ENCODE results near the gene ARFRP1. TPM values are rescaled to one million over a fixed set of nuclear protein-coding genes. Genes with fewer than 3 reads are reported as not detected.
A peak's percentile ranks its signal among the peaks of the same experiment; 100 is the strongest.

Gene ARFRP1
- total RNA-seq, 8 experiments from 2014 or later: 22.7 to 45.5 (median 35.1) TPM

- H3K4me1 ChIP-seq (replicated peaks in 1 of 2): peaks cover 17 to 26% of the 10 kb centered on the region in 2 donors
- in situ Hi-C loops (cut with MboI; ENCODE audit: low pct_unique_long_range_greater_than_20kb in 2 of 9, low sequenced_read_pairs in 9 of 9, unreplicated experiment in 9 of 9): no loop called here
- peak overlapping the region; percentile 56 to 81 (median 80) for H3K4me3 ChIP-seq
- peak; percentile 22 to 75 (median 49) for ATAC-seq (replicated peaks in 6 of 8)
- WGBS, 10 experiments: 0% methylated on average over 1 to 3 of the region's 29 CpGs; no CpG with 5 or more reads in 5 of the 10 experiments
- H3K27ac ChIP-seq: peak overlapping the region; percentile 86 to 94
These were observed 33.0 kb upstream of the ARFRP1 start for GRCh38 chr20:63740627-63741353.

GRCh38 chr20:63740070-63740626, 32.4 kb upstream of the ARFRP1 start:
- H3K4me1 ChIP-seq (replicated peaks in 1 of 2): peaks cover 17 to 26% of the 10 kb centered on the region in 2 donors
- H3K27ac ChIP-seq: peak overlapping the region; percentile 86 to 94
- ATAC-seq (replicated peaks in 6 of 8): peak; percentile 4 to 51 (median 32)
- peak overlapping the region; percentile 56 to 81 (median 80) for H3K4me3 ChIP-seq
- in situ Hi-C loops (cut with MboI; ENCODE audit: low pct_unique_long_range_greater_than_20kb in 2 of 9, low sequenced_read_pairs in 9 of 9, unreplicated experiment in 9 of 9): no loop called here
- 0% methylated on average over 1 of the region's 80 CpGs; no CpG with 5 or more reads in 9 of the 10 experiments for WGBS, 10 experiments

DNA sequence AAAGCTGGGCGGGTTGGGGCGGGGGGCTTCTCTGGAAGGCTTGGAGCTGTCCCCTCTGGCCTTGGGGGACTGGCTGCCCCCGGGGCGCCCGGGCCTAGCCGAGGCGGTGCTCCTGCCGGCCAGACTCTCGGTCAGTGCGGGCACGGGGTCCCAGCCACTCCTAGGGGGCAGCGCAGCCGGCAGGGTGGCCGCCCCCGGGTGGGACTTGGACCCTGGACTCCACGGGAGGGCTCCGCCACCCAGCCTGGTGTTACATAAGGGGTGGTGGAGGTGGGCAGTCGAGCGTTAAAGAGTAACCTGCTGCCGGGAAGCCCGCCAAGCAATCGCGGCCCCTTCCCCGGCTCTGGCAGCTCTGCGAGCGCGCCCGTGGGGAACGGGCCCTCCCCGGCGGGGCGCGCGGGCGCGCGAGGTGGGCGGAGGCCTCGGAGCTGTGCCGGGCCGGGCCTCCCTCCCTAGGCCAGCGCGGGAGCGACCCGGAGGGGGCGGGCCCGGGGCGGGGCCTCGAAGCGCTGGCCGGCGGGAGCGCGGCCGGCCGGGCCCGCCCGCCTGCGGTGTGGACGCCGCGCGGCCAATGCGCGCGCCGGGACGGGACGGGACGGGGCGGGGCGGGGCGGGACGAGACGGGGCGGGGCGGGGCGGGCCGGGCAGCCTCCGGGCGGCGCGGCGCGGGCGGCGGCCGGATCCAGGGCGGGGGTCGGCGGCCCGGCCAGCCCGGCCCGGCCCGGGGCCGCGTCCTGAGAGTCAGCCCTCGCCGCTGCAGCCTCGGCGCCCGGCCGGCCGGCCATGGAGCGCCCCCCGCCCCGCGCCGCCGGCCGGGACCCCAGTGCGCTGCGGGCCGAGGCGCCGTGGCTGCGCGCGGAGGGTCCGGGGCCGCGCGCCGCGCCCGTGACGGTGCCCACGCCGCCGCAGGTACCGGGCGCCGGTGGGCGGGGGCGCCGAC, 31.6 kb upstream of the ARFRP1 start, which contains the start of gene SLC2A4RG:
TSS of gene SLC2A4RG (plus strand) at position 647 of the 940 bp plus-strand sequence. CDS start at position 784, 137 bp downstream.
- in situ Hi-C loops (cut with MboI; ENCODE audit: low pct_unique_long_range_greater_than_20kb in 2 of 9, low sequenced_read_pairs in 9 of 9, unreplicated experiment in 9 of 9): no loop called here
- no CpG with 5 or more reads among the region's 136 CpGs for WGBS, 10 experiments
- ATAC-seq (replicated peaks in 6 of 8): peak; percentile 52 to 75 (median 70)
- Histone ChIP-seq H3K4me3 (peak within 1 kb of the TSS; percentile 56 to 81 (median 80)), H3K4me1 (replicated peaks in 1 of 2) (peaks cover 17 to 26% of the 10 kb centered on the region in 2 donors), H3K27ac (peak within 1 kb of the TSS; percentile 86 to 94)

DNA sequence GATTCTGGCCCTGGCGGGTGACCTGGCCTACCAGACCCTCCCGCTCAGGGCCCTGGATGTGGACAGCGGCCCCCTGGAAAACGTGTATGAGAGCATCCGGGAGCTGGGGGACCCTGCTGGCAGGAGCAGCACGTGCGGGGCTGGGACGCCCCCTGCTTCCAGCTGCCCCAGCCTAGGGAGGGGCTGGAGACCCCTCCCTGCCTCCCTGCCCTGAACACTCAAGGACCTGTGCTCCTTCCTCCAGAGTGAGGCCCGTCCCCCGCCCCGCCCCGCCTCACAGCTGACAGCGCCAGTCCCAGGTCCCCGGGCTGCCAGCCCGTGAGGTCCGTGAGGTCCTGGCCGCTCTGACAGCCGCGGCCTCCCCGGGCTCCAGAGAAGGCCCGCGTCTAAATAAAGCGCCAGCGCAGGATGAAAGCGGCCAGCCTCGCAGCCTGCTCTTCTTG, 30.9 kb upstream of the ARFRP1 start:
- H3K27ac ChIP-seq: peak overlapping the region; percentile 74 to 94
- H3K4me1 ChIP-seq (replicated peaks in 1 of 2): peaks cover 17 to 26% of the 10 kb centered on the region in 2 donors
- in situ Hi-C loops (cut with MboI; ENCODE audit: low pct_unique_long_range_greater_than_20kb in 2 of 9, low sequenced_read_pairs in 9 of 9, unreplicated experiment in 9 of 9): no loop called here
- ATAC-seq (replicated peaks in 6 of 8): peak in 5 of 8 experiments; percentile 12 to 41 (median 31)
- 100% methylated on average over 1 of the region's 26 CpGs; no CpG with 5 or more reads in 9 of the 10 experiments for WGBS, 10 experiments
- peak overlapping the region; percentile 42 to 81 (median 80) for H3K4me3 ChIP-seq

GRCh38 chr20:63737945-63738686, 30.3 kb upstream of the ARFRP1 start:
- peak overlapping the region; percentile 74 to 94 for H3K27ac ChIP-seq
- in situ Hi-C loops (cut with MboI; ENCODE audit: low pct_unique_long_range_greater_than_20kb in 2 of 9, low sequenced_read_pairs in 9 of 9, unreplicated experiment in 9 of 9): no loop called here
- H3K4me1 ChIP-seq (replicated peaks in 1 of 2): peaks cover 17 to 26% of the 10 kb centered on the region in 2 donors
- whole genome bisulfite sequencing, 10 experiments: 0 to 35% methylated on average over 1 to 6 of the region's 43 CpGs; no CpG with 5 or more reads in 8 of the 10 experiments
- H3K4me3 ChIP-seq: peak overlapping the region in 2 of 5 donors; percentile 42 to 56
- ATAC-seq (replicated peaks in 6 of 8): no peak

- no peak overlapping the region for H3K27ac ChIP-seq
- no CpG with 5 or more reads among the region's 26 CpGs for WGBS, 10 experiments
- no peak for ATAC-seq (replicated peaks in 6 of 8)
- H3K4me1 ChIP-seq (replicated peaks in 1 of 2): peaks cover 17 to 26% of the 10 kb centered on the region in 2 donors
- in situ Hi-C loops (cut with MboI; ENCODE audit: low pct_unique_long_range_greater_than_20kb in 2 of 9, low sequenced_read_pairs in 9 of 9, unreplicated experiment in 9 of 9): no loop called here
- no peak overlapping the region for H3K4me3 ChIP-seq
These were observed 29.8 kb upstream of the ARFRP1 start for GRCh38 chr20:63737695-63737944.

DNA sequence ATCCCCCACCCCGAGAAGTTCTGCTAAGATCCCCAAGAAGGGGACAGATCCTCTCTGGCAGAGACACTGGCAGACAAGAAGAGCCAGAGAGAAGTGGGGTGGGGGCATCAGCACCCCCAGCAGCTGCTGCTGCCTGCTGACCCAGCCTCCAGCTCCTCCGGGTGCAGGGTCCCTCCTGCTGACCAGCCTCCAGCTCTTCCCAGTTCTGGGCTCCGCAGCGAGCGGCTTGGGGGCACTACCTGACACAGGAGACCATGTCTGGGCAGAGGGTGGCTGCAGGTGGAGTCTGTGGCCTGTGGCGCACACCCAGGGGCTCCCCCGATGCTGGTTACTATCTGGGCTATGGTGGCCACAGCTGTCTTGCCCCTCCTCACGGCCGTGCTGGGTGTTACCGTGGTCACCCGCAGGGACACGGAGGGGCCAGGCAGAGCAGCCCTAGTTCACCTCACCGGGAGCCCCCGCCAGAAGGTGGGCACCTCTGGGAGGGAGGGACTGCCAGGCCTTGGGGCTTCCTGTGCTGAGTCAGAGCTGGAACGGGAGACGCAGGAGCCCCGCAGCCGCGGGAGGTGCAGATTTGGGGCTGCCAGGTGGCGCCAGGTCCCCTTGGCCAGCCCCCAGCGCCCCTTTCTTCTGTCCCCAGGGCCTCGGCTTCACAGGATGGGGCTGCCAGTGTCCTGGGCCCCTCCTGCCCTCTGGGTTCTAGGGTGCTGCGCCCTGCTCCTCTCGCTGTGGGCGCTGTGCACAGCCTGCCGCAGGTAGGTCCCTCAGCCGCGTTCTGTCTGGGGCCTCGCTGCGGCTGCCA, 29.3 kb upstream of the ARFRP1 start:
- H3K27ac ChIP-seq: no peak overlapping the region
- in situ Hi-C loops (cut with MboI; ENCODE audit: low pct_unique_long_range_greater_than_20kb in 2 of 9, low sequenced_read_pairs in 9 of 9, unreplicated experiment in 9 of 9): no loop called here
- whole genome bisulfite sequencing, 10 experiments: 73 to 100% methylated on average over 1 to 3 of the region's 30 CpGs; no CpG with 5 or more reads in 8 of the 10 experiments
- peaks cover 17 to 26% of the 10 kb centered on the region in 2 donors for H3K4me1 ChIP-seq (replicated peaks in 1 of 2)
- H3K4me3 ChIP-seq: no peak overlapping the region
- ATAC-seq (replicated peaks in 6 of 8): no peak

DNA sequence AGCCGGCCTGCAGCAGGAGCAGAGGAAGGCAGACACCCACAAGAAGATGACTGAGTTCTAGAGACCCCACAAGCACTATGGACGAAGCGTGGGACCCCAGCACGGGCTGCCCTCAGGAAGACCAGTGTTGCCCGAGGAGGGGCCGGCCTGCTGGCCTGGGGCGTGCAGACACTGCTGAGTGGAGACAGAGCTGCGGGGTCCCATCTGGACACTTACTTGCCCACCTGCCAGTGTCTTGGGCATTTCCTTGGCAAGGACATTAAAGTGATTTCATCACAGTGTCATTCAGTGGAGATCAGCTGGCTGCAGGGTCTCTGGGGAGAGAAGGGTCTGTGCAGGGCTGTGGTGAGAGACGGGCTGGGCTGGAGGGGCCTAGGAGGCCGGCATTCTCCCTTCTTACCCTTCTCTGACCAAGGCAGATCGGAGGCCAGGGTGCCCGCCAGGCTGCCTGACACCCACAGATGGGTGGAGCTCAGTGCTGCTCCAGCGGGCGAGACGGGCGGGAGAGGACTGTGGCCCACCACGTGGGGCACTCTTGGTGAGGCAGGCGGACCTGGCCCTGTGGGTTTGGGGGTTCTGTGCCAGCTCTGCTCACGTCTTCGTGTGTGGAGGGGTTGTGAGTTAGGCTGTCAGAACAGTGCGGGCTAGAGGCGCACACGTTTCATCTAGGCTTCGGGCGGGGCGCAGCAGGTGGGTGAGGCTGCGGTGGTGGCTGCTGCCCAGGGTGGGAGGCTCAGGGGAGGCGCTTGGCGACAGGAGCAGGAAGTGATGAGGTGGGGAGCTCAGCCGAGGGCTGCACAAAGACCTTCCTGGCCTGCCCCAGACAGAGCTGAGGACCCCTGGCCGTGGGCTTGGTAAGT, 28.3 kb upstream of the ARFRP1 start, which contains the start of gene LIME1:
TSS of gene LIME1 (plus strand) at position 806 of the 860 bp plus-strand sequence. CDS start 886 bp downstream, outside the sequence.
- 89 to 100% (median 90%) methylated on average over 2 to 17 of the region's 31 CpGs; no CpG with 5 or more reads in 7 of the 10 experiments for WGBS, 10 experiments
- Histone ChIP-seq H3K4me3 (no peak within 1 kb of the TSS), H3K4me1 (replicated peaks in 1 of 2) (peaks cover 8 to 18% of the 10 kb centered on the region in 2 donors), H3K27ac (no peak within 1 kb of the TSS)
- in situ Hi-C loops (cut with MboI; ENCODE audit: low pct_unique_long_range_greater_than_20kb in 2 of 9, low sequenced_read_pairs in 9 of 9, unreplicated experiment in 9 of 9): no loop called here
- no peak for ATAC-seq (replicated peaks in 6 of 8)

GRCh38 chr20:63734946-63735858, 27.4 kb upstream of the ARFRP1 start:
- H3K4me3 ChIP-seq: no peak overlapping the region
- peaks cover 8 to 18% of the 10 kb centered on the region in 2 donors for H3K4me1 ChIP-seq (replicated peaks in 1 of 2)
- in situ Hi-C loops (cut with MboI; ENCODE audit: low pct_unique_long_range_greater_than_20kb in 2 of 9, low sequenced_read_pairs in 9 of 9, unreplicated experiment in 9 of 9): no loop called here
- no peak for ATAC-seq (replicated peaks in 6 of 8)
- H3K27ac ChIP-seq: no peak overlapping the region
- 87 to 93% (median 93%) methylated on average over 2 to 20 of the region's 48 CpGs; no CpG with 5 or more reads in 6 of the 10 experiments for WGBS, 10 experiments

Measured in motor neuron (in vitro differentiated cells).